PC-9 (cell line): Measurements from ENCODE around the gene TGFBR1.

ENCODE experiments used
- EZH2 ChIP-seq: fragments of 200-600 bp; sonication (generic); IDR thresholded peaks from 2 replicates; pipeline ENCODE4 v1.8.0; 2017; ENCODE audit warnings: antibody characterized with exemption, low read depth
- TF ChIP-seq, protein P1 (sequence below): fragments of 200-600 bp; sonication (generic); conservative IDR thresholded peaks from 2 replicates; pipeline ENCODE4 v1.6.1; 2017; ENCODE audit warnings: mixed run types, antibody characterized with exemption, mild to moderate bottlenecking, moderate library complexity

- TF ChIP-seq, protein P1, sequence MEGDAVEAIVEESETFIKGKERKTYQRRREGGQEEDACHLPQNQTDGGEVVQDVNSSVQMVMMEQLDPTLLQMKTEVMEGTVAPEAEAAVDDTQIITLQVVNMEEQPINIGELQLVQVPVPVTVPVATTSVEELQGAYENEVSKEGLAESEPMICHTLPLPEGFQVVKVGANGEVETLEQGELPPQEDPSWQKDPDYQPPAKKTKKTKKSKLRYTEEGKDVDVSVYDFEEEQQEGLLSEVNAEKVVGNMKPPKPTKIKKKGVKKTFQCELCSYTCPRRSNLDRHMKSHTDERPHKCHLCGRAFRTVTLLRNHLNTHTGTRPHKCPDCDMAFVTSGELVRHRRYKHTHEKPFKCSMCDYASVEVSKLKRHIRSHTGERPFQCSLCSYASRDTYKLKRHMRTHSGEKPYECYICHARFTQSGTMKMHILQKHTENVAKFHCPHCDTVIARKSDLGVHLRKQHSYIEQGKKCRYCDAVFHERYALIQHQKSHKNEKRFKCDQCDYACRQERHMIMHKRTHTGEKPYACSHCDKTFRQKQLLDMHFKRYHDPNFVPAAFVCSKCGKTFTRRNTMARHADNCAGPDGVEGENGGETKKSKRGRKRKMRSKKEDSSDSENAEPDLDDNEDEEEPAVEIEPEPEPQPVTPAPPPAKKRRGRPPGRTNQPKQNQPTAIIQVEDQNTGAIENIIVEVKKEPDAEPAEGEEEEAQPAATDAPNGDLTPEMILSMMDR: no peak
- no peak for TF ChIP-seq EZH2
These were observed 1.6 kb upstream of the TGFBR1 start for GRCh38 chr9:99103054-99103895.
